ENCODE results near the gene OR5M3.
A peak's percentile ranks its signal among the peaks of the same experiment; 100 is the strongest.

OR5M3 gene

GRCh38 chr11:56473252-56473651, at the start of gene OR5M3:
TSS of gene OR5M3 (minus strand) at chr11:56473352. CDS start at chr11:56470497, 2,855 bp downstream.
- no peak for DNase-seq (ENCODE audit: low read depth)
- H3K4me3 ChIP-seq (ENCODE audit: low read depth, low read length): no peak within 1 kb of the TSS
- TF ChIP-seq, protein P1, sequence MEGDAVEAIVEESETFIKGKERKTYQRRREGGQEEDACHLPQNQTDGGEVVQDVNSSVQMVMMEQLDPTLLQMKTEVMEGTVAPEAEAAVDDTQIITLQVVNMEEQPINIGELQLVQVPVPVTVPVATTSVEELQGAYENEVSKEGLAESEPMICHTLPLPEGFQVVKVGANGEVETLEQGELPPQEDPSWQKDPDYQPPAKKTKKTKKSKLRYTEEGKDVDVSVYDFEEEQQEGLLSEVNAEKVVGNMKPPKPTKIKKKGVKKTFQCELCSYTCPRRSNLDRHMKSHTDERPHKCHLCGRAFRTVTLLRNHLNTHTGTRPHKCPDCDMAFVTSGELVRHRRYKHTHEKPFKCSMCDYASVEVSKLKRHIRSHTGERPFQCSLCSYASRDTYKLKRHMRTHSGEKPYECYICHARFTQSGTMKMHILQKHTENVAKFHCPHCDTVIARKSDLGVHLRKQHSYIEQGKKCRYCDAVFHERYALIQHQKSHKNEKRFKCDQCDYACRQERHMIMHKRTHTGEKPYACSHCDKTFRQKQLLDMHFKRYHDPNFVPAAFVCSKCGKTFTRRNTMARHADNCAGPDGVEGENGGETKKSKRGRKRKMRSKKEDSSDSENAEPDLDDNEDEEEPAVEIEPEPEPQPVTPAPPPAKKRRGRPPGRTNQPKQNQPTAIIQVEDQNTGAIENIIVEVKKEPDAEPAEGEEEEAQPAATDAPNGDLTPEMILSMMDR (IDR thresholded peaks at IDR 0.05; ENCODE audit: control insufficient read depth, extremely low read depth, insufficient read depth): no peak

GRCh38 chr11:56522008-56522407, 48.9 kb upstream of the OR5M3 start:
- H3K4me3 ChIP-seq (ENCODE audit: low read depth, low read length): no peak overlapping the region
- TF ChIP-seq, protein P1 (IDR thresholded peaks at IDR 0.05; ENCODE audit: control insufficient read depth, extremely low read depth, insufficient read depth): peak; percentile 59
- DNase-seq (ENCODE audit: low read depth): peak; percentile 31

DNA sequence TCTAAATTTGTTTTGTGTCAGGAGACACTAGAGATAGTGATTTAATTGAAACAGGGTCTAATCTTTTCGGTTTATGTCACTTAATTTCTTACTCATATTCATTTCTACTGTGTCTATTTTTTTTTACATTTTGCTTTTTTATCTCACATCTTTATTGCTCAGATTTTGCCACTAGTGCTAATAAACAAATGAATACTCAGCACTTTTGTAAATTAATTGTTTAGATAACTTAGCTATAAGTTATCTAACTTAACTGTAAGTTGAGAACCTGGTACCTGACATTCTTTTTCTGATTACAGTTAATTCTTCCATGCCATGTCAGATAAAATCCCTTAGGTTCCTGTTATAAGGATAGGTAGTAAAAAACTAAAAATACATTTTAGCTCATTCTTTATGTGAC, 40.1 kb upstream of the OR5M3 start:
- H3K4me3 ChIP-seq (ENCODE audit: low read depth, low read length): no peak overlapping the region
- TF ChIP-seq, protein P1 (IDR thresholded peaks at IDR 0.05; ENCODE audit: control insufficient read depth, extremely low read depth, insufficient read depth): no peak
- DNase-seq (ENCODE audit: low read depth): no peak

- DNase-seq (ENCODE audit: low read depth): peak; percentile 62
- TF ChIP-seq, protein P1 (IDR thresholded peaks at IDR 0.05; ENCODE audit: control insufficient read depth, extremely low read depth, insufficient read depth): no peak
- H3K4me3 ChIP-seq (ENCODE audit: low read depth, low read length): no peak overlapping the region
These were observed 36.3 kb upstream of the OR5M3 start for GRCh38 chr11:56509439-56509838.

- no peak overlapping the region for H3K4me3 ChIP-seq (ENCODE audit: low read depth, low read length)
- TF ChIP-seq, protein P1 (IDR thresholded peaks at IDR 0.05; ENCODE audit: control insufficient read depth, extremely low read depth, insufficient read depth): no peak
- DNase-seq (ENCODE audit: low read depth): no peak
These were observed 23.9 kb upstream of the OR5M3 start for GRCh38 chr11:56497010-56497409.

GRCh38 chr11:56495117-56495516, 22.0 kb upstream of the OR5M3 start:
- H3K4me3 ChIP-seq (ENCODE audit: low read depth, low read length): no peak overlapping the region
- TF ChIP-seq, protein P1 (IDR thresholded peaks at IDR 0.05; ENCODE audit: control insufficient read depth, extremely low read depth, insufficient read depth): no peak
- no peak for DNase-seq (ENCODE audit: low read depth)

DNA sequence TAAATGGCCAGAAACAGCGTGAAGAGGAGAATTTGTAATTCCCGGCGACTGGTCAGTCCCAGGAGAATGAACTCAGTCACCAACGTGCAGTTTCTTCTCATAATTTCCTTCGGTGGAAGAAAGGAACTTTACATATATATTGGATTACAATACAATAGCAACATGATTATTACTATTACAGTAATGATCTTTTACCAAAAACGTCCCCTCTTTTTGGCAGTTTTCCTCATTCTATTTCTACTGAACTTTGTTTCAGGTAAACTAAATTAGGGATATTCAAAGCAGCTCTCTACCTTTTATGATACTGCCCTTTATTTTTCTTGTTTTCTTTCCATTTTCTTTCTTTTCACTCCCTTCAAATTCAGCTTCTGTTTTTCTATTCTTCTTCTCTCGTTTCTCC, 18.1 kb upstream of the OR5M3 start, which contains the start of gene OR5M8:
Gene OR5M8 (minus strand): TSS at position 101 of the 400 bp plus-strand sequence. CDS start 0 bp downstream, at position 101.
- DNase-seq (ENCODE audit: low read depth): no peak
- no peak within 1 kb of the TSS for H3K4me3 ChIP-seq (ENCODE audit: low read depth, low read length)
- TF ChIP-seq, protein P1 (IDR thresholded peaks at IDR 0.05; ENCODE audit: control insufficient read depth, extremely low read depth, insufficient read depth): no peak

Measured in LNCaP clone FGC (cell line).